ENCODE results near the gene LMX1B. TPM values are rescaled to one million over a fixed set of nuclear protein-coding genes. Genes with fewer than 3 reads are reported as not detected.

The LMX1B gene
- total RNA-seq, 1 donor from 2014 or later: under 0.01 TPM

DNA sequence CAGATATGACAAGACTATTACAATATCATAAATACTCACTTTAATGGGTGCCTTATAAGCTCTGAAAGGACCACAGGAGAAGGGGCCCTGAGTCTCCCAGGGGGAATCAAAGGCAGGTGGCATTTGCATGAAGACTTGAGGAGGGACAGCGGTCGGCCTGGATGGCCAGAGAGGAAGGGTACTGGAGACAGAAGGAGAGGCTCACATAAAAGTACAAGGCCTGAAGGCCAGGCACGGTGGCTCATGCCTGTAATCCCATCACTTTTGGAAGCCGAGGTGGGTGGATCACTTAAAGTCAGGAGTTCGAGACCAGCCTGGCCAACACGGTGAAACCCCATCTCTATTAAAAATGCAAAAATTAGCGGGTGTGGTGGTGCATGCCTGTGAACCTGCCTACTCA is 29.1 kb upstream of the LMX1B start:
- Histone ChIP-seq H3K9ac (ENCODE audit: low read depth in 1 of 3, low read length in 3 of 3) (no peak overlapping the region), H3K4me1 (ENCODE audit: control insufficient read depth in 3 of 3, insufficient read depth in 3 of 3, low read length in 3 of 3) (peaks cover 7 to 12% (median 12%) of the 10 kb centered on the region in 3 donors), H3K9me3 (ENCODE audit: control insufficient read depth in 3 of 3, low read length in 3 of 3) (no peaks in the 10 kb centered on the region), H3K36me3 (ENCODE audit: control insufficient read depth in 3 of 3, insufficient read depth in 3 of 3, low read length in 3 of 3) (no peaks in the 10 kb centered on the region), H3K27ac (ENCODE audit: low read depth, low read length) (no peak overlapping the region), H3K4me3 (ENCODE audit: low read length in 3 of 3) (no peak overlapping the region), H3K27me3 (ENCODE audit: control insufficient read depth in 3 of 3, insufficient read depth in 3 of 3, low read length in 3 of 3) (peaks cover 2 to 15% (median 9%) of the 10 kb centered on the region in 3 donors)

DNA sequence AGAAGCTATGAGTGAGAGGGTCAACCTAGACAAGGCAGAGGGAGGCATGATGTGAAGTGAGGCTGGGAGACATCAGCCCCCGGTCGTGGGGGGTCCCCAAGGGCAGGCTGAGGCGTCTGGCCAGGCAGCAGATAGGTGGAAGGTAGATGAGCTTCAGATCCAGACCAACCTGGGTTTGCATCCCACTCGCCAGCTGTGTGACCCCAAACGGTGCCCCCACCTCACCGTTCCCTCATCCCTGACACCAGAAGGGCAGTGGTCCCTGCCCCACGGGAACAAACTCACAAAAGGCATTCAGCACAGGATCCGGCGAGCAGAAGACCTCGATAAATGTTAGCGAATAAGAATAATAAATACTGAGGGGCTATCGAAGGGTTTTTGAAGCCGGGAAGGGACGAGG is 27.5 kb upstream of the LMX1B start:
- no peaks in the 10 kb centered on the region for H3K9me3 ChIP-seq (ENCODE audit: control insufficient read depth in 3 of 3, low read length in 3 of 3)
- no peak overlapping the region for H3K27ac ChIP-seq (ENCODE audit: low read depth, low read length)
- H3K27me3 ChIP-seq (ENCODE audit: control insufficient read depth in 3 of 3, insufficient read depth in 3 of 3, low read length in 3 of 3): peaks cover 2 to 15% (median 12%) of the 10 kb centered on the region in 3 donors
- no peak overlapping the region for H3K9ac ChIP-seq (ENCODE audit: low read depth in 1 of 3, low read length in 3 of 3)
- H3K4me3 ChIP-seq (ENCODE audit: low read length in 3 of 3): no peak overlapping the region
- H3K36me3 ChIP-seq (ENCODE audit: control insufficient read depth in 3 of 3, insufficient read depth in 3 of 3, low read length in 3 of 3): no peaks in the 10 kb centered on the region
- H3K4me1 ChIP-seq (ENCODE audit: control insufficient read depth in 3 of 3, insufficient read depth in 3 of 3, low read length in 3 of 3): peaks cover 7 to 12% (median 12%) of the 10 kb centered on the region in 3 donors

DNA sequence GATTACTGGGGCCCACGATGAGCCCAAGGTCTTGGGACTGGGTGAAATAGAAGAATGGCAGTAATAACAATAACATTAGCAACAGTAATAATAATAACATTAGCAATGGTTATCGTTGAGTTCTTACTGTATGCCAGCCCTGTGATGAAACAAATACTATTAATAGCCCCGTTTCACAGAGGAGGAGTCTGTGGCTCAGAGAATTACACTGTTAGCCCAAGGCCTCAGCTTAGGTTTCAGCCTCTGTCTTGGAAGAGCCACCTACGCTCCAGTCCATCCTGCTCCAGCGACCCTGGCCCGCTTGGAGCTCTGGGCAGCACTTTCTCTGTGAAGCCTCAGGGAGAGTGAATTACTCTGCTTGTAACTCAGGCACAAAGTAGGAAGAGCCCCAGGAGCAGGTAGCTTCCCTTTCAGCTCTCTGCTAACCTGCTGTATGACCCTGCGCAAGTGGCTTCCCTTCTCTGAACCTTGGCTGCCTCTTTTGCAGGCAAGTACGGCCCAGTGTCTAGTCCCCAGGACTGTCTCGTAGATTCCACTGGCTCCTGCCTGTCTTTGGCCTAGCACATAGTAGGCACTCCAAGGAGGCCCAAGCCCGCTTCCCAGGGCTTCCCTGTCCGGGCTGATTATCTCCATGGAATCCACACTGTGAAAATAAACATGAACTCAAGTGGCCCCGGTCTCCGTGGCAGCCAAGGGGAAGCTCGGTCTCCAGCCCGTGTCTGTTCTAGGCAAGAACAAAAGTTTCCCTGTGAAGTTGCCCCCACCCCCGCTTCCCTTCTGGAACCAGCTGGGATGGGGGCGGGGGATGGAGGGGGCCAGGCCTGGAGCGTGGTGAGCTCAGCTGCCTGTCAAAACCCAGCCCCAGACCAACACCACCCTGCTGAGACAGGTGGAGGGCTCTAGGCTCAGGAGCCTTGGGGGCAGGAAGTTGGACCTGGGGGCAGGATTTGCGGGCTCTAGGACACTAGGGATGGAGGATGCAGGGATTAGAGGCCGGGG is 26.2 kb upstream of the LMX1B start:
- Histone ChIP-seq H3K9ac (ENCODE audit: low read depth in 1 of 3, low read length in 3 of 3) (peak overlapping the region in 2 of 3 donors; percentile 43 to 48), H3K36me3 (ENCODE audit: control insufficient read depth in 3 of 3, insufficient read depth in 3 of 3, low read length in 3 of 3) (no peaks in the 10 kb centered on the region), H3K4me1 (ENCODE audit: control insufficient read depth in 3 of 3, insufficient read depth in 3 of 3, low read length in 3 of 3) (peaks cover 7 to 12% (median 12%) of the 10 kb centered on the region in 3 donors), H3K27ac (ENCODE audit: low read depth, low read length) (no peak overlapping the region), H3K9me3 (ENCODE audit: control insufficient read depth in 3 of 3, low read length in 3 of 3) (no peaks in the 10 kb centered on the region), H3K4me3 (ENCODE audit: low read length in 3 of 3) (peak overlapping the region in 1 of 3 donors; percentile 35), H3K27me3 (ENCODE audit: control insufficient read depth in 3 of 3, insufficient read depth in 3 of 3, low read length in 3 of 3) (peaks cover 2 to 22% (median 8%) of the 10 kb centered on the region in 3 donors)

DNA sequence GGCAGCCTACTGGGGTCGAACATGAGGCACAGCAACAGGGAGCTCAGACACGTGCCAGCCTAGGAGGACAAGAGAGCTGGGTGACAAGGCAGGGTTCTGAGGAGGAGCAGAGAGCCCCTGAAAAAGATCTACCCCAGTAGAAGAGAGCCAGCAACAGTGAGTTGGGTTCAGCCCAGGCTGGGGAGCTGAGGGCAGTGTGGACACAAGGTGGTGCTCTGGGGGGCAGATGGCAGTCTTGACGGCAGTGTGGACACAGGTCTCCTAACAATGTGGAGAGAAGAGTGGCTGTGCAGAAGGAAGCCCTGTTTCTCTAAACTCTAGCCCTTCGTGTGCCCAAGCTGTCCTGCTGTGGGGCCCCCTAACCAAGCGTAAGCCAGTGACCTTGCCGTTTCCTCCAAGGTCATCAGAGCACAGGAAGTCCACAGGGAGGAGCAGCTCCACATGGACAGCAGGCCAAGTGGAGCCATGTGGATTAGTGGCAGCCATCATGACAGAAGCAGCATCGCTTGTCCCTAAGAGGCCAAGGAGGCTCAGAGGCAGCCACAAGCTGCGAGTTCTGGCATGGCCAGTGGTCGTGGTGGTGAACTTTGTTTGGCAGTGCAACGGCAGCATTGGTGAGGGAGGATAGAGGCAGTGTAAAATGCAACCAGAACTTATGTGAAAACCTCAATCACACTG is 25.1 kb upstream of the LMX1B start:
- Histone ChIP-seq H3K9me3 (ENCODE audit: control insufficient read depth in 3 of 3, low read length in 3 of 3) (no peaks in the 10 kb centered on the region), H3K4me1 (ENCODE audit: control insufficient read depth in 3 of 3, insufficient read depth in 3 of 3, low read length in 3 of 3) (peaks cover 7 to 12% (median 12%) of the 10 kb centered on the region in 3 donors), H3K4me3 (ENCODE audit: low read length in 3 of 3) (no peak overlapping the region), H3K9ac (ENCODE audit: low read depth in 1 of 3, low read length in 3 of 3) (no peak overlapping the region), H3K36me3 (ENCODE audit: control insufficient read depth in 3 of 3, insufficient read depth in 3 of 3, low read length in 3 of 3) (no peaks in the 10 kb centered on the region), H3K27me3 (ENCODE audit: control insufficient read depth in 3 of 3, insufficient read depth in 3 of 3, low read length in 3 of 3) (peaks cover 0 to 23% (median 6%) of the 10 kb centered on the region in 3 donors), H3K27ac (ENCODE audit: low read depth, low read length) (no peak overlapping the region)

DNA sequence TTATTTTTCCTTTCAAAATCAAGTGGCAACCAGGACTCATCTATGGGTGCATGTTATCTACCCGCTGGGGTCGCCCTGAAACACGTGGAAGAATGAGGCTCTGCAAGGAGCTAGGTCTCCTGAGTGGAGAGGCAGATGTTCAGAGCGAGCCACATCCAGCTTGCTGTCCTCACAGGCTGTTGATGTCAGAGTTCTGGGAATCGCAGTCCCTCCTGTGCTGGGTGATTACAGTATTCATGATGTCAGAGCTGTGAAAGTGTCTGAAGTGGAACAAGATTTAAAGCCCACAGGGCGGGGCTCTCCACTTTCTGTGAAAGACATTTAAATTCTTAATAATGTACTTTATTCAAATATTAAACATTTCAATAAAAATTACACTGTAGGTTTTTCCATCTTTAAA is 24.4 kb upstream of the LMX1B start:
- H3K36me3 ChIP-seq (ENCODE audit: control insufficient read depth in 3 of 3, insufficient read depth in 3 of 3, low read length in 3 of 3): no peaks in the 10 kb centered on the region
- peaks cover 0 to 23% (median 6%) of the 10 kb centered on the region in 3 donors for H3K27me3 ChIP-seq (ENCODE audit: control insufficient read depth in 3 of 3, insufficient read depth in 3 of 3, low read length in 3 of 3)
- H3K4me3 ChIP-seq (ENCODE audit: low read length in 3 of 3): no peak overlapping the region
- H3K9me3 ChIP-seq (ENCODE audit: control insufficient read depth in 3 of 3, low read length in 3 of 3): no peaks in the 10 kb centered on the region
- H3K9ac ChIP-seq (ENCODE audit: low read depth in 1 of 3, low read length in 3 of 3): no peak overlapping the region
- no peak overlapping the region for H3K27ac ChIP-seq (ENCODE audit: low read depth, low read length)
- H3K4me1 ChIP-seq (ENCODE audit: control insufficient read depth in 3 of 3, insufficient read depth in 3 of 3, low read length in 3 of 3): peaks cover 7 to 12% (median 12%) of the 10 kb centered on the region in 3 donors

DNA sequence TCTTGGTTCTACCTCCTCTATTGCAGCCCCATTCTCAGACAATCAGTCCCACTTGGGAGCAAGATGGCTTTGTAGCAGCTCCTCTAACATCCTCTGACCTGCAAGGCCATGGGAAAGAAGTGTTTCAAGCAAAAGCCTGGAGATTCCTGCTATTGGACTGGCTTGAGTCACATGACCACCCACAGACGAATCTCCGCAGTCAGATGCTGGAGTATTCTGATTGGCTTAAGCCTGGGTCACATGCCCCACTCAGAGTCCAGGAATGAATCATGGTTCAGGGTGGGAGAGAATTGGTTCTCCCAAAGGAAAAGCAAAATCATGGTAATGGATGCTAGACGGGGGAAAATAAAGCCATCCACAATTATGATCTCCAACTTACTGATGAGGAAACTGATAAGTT is 22.6 kb upstream of the LMX1B start:
- no peak overlapping the region for H3K4me3 ChIP-seq (ENCODE audit: low read length in 3 of 3)
- H3K36me3 ChIP-seq (ENCODE audit: control insufficient read depth in 3 of 3, insufficient read depth in 3 of 3, low read length in 3 of 3): no peaks in the 10 kb centered on the region
- peaks cover 2 to 20% (median 3%) of the 10 kb centered on the region in 3 donors for H3K27me3 ChIP-seq (ENCODE audit: control insufficient read depth in 3 of 3, insufficient read depth in 3 of 3, low read length in 3 of 3)
- no peak overlapping the region for H3K27ac ChIP-seq (ENCODE audit: low read depth, low read length)
- no peak overlapping the region for H3K9ac ChIP-seq (ENCODE audit: low read depth in 1 of 3, low read length in 3 of 3)
- H3K9me3 ChIP-seq (ENCODE audit: control insufficient read depth in 3 of 3, low read length in 3 of 3): no peaks in the 10 kb centered on the region
- H3K4me1 ChIP-seq (ENCODE audit: control insufficient read depth in 3 of 3, insufficient read depth in 3 of 3, low read length in 3 of 3): peaks cover 7 to 12% (median 12%) of the 10 kb centered on the region in 3 donors

DNA sequence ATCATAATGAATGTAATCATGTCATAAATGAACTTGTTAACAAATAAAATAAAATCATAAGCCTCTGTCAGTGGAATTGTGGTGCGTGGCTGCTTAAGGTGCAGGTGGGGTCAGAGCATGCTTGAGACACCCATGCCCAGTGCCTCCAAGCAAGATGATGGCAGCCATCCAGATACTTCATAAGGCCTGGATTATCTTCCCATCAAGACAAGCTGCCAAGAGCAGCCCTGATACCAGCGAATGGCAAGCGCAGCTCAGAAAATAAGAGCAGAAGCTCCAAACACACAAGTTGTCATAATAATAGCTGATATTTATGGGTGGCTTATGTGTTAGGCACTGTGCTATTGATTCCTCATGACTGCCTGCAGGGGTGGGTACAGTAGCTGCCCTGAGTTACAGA is 21.8 kb upstream of the LMX1B start:
- no peak overlapping the region for H3K27ac ChIP-seq (ENCODE audit: low read depth, low read length)
- no peaks in the 10 kb centered on the region for H3K36me3 ChIP-seq (ENCODE audit: control insufficient read depth in 3 of 3, insufficient read depth in 3 of 3, low read length in 3 of 3)
- H3K9ac ChIP-seq (ENCODE audit: low read depth in 1 of 3, low read length in 3 of 3): no peak overlapping the region
- H3K27me3 ChIP-seq (ENCODE audit: control insufficient read depth in 3 of 3, insufficient read depth in 3 of 3, low read length in 3 of 3): peaks cover 2 to 20% (median 3%) of the 10 kb centered on the region in 3 donors
- no peaks in the 10 kb centered on the region for H3K9me3 ChIP-seq (ENCODE audit: control insufficient read depth in 3 of 3, low read length in 3 of 3)
- H3K4me3 ChIP-seq (ENCODE audit: low read length in 3 of 3): no peak overlapping the region
- H3K4me1 ChIP-seq (ENCODE audit: control insufficient read depth in 3 of 3, insufficient read depth in 3 of 3, low read length in 3 of 3): peaks cover 7 to 12% (median 11%) of the 10 kb centered on the region in 3 donors

DNA sequence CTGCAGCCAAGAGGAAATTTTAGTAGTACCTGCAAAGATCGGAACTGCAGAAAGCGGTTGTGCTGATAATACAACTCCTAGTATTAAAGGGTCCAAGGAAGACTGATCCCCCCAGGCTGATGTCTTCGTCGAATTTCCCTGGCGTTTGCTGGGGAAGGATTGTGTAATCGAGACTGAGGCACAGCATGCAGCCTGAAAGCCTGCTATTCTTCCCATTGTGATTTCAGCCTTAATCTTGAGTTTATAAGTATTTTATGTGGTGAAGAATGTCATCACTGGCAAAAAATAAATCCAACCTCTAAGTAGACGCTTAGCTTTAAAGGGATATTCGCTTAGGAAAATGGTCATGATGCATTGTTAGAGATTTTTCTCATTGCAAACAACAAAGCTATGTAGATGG is 21.3 kb upstream of the LMX1B start:
- H3K27me3 ChIP-seq (ENCODE audit: control insufficient read depth in 3 of 3, insufficient read depth in 3 of 3, low read length in 3 of 3): peaks cover 2 to 20% (median 3%) of the 10 kb centered on the region in 3 donors

DNA sequence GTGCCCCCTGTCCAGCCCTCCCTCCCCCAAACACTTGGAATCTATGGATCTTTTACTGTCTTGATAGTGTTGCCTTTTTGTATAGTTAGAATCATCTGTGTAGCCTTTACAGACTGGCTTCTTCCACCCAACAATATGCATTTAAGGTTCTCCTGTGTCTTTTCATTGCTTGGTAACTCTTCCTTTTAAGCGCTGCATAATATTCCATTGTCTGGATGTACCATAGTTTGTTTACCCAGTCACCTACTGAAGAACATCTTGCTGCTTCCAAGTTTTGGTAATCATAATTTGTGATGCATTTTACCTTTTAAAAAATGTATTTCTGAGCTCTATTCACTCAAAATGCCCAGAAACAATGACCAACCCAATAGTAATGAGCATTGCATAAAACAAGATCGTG is 17.7 kb upstream of the LMX1B start:
- Histone ChIP-seq H3K4me3 (ENCODE audit: low read length in 3 of 3) (no peak overlapping the region), H3K9me3 (ENCODE audit: control insufficient read depth in 3 of 3, low read length in 3 of 3) (no peaks in the 10 kb centered on the region), H3K27me3 (ENCODE audit: control insufficient read depth in 3 of 3, insufficient read depth in 3 of 3, low read length in 3 of 3) (peaks cover 3 to 13% (median 5%) of the 10 kb centered on the region in 3 donors), H3K4me1 (ENCODE audit: control insufficient read depth in 3 of 3, insufficient read depth in 3 of 3, low read length in 3 of 3) (no peaks in the 10 kb centered on the region), H3K36me3 (ENCODE audit: control insufficient read depth in 3 of 3, insufficient read depth in 3 of 3, low read length in 3 of 3) (no peaks in the 10 kb centered on the region), H3K9ac (ENCODE audit: low read depth in 1 of 3, low read length in 3 of 3) (no peak overlapping the region), H3K27ac (ENCODE audit: low read depth, low read length) (no peak overlapping the region)

More for the DNA sequence above, 21.3 kb upstream of the LMX1B start:
- no peaks in the 10 kb centered on the region for H3K9me3 ChIP-seq (ENCODE audit: control insufficient read depth in 3 of 3, low read length in 3 of 3)
- no peak overlapping the region for H3K9ac ChIP-seq (ENCODE audit: low read depth in 1 of 3, low read length in 3 of 3)
- peaks cover 1 to 6% (median 5%) of the 10 kb centered on the region in 3 donors for H3K4me1 ChIP-seq (ENCODE audit: control insufficient read depth in 3 of 3, insufficient read depth in 3 of 3, low read length in 3 of 3)
- H3K27ac ChIP-seq (ENCODE audit: low read depth, low read length): no peak overlapping the region
- no peaks in the 10 kb centered on the region for H3K36me3 ChIP-seq (ENCODE audit: control insufficient read depth in 3 of 3, insufficient read depth in 3 of 3, low read length in 3 of 3)
- no peak overlapping the region for H3K4me3 ChIP-seq (ENCODE audit: low read length in 3 of 3)

Measured in skeletal muscle tissue (tissue), 4 donors.